ENCODE data around the gene F3.
"Not testable (repeated sequence)": the region's sequence is repeated elsewhere in the genome, so short reads cannot be mapped to it uniquely, and the experiment has no call there.

Gene F3

GRCh38 chr1:94541246-94542087, at the start of gene F3:
TSS of gene F3 (minus strand) at chr1:94541759. CDS start at chr1:94541636, 123 bp downstream.
- peak; percentile 83 for DNase-seq (ENCODE audit: low spot score)

- DNase-seq (ENCODE audit: low spot score), result no peak
Observed at GRCh38 chr1:94590203-94591137, 48.9 kb upstream of the F3 start.

- DNase-seq (ENCODE audit: low spot score), result no peak
Observed at GRCh38 chr1:94589728-94590127, 48.2 kb upstream of the F3 start.

GRCh38 chr1:94582565-94582964, 41.0 kb upstream of the F3 start:
- no peak for DNase-seq (ENCODE audit: low spot score)

GRCh38 chr1:94580367-94581115, 39.0 kb upstream of the F3 start:
- DNase-seq (ENCODE audit: low spot score), result no peak

- no peak for DNase-seq (ENCODE audit: low spot score)
Observed at GRCh38 chr1:94579876-94580294, 38.3 kb upstream of the F3 start.

GRCh38 chr1:94578856-94579255, 37.3 kb upstream of the F3 start:
- no peak for DNase-seq (ENCODE audit: low spot score)

GRCh38 chr1:94573917-94574316, 32.4 kb upstream of the F3 start:
- not testable (repeated sequence) for DNase-seq (ENCODE audit: low spot score)

GRCh38 chr1:94572780-94573179, 31.2 kb upstream of the F3 start:
- no peak for DNase-seq (ENCODE audit: low spot score)

GRCh38 chr1:94570965-94571364, 29.4 kb upstream of the F3 start:
- not testable (repeated sequence) for DNase-seq (ENCODE audit: low spot score)

GRCh38 chr1:94568806-94569205, 27.2 kb upstream of the F3 start:
- DNase-seq (ENCODE audit: low spot score), result not testable (repeated sequence)

- DNase-seq (ENCODE audit: low spot score), result not testable (repeated sequence)
Observed at GRCh38 chr1:94567975-94568607, 26.5 kb upstream of the F3 start.

- not testable (repeated sequence) for DNase-seq (ENCODE audit: low spot score)
Observed at GRCh38 chr1:94566436-94566835, 24.9 kb upstream of the F3 start.

- DNase-seq (ENCODE audit: low spot score), result no peak
Observed at GRCh38 chr1:94565901-94566300, 24.3 kb upstream of the F3 start.

- DNase-seq (ENCODE audit: low spot score), result no peak
Observed at GRCh38 chr1:94562519-94563260, 21.1 kb upstream of the F3 start.

- no peak for DNase-seq (ENCODE audit: low spot score)
Observed at GRCh38 chr1:94560333-94560732, 18.8 kb upstream of the F3 start.

GRCh38 chr1:94559921-94560320, 18.4 kb upstream of the F3 start:
- DNase-seq (ENCODE audit: low spot score), result no peak

GRCh38 chr1:94555091-94555490, 13.5 kb upstream of the F3 start:
- no peak for DNase-seq (ENCODE audit: low spot score)

- DNase-seq (ENCODE audit: low spot score), result no peak
Observed at GRCh38 chr1:94554580-94554979, 13.0 kb upstream of the F3 start.

- no peak for DNase-seq (ENCODE audit: low spot score)
Observed at GRCh38 chr1:94553931-94554330, 12.4 kb upstream of the F3 start.

- DNase-seq (ENCODE audit: low spot score), result no peak
Observed at GRCh38 chr1:94553323-94553730, 11.8 kb upstream of the F3 start.
